WTC11 (cell line): ENCODE results near the gene SNX1. TPM values are rescaled to one million over a fixed set of nuclear protein-coding genes. Genes with fewer than 3 reads are reported as not detected.

Experiments
- total RNA-seq: library from RNA; stranded (reverse); gene quantifications from 3 replicates; pipeline ENCODE4 v1.2.3, GENCODE V29; 2021

The SNX1 gene
- total RNA-seq, 1 experiment from 2014 or later: 65.7 TPM

Other genes starting within 250 kb of the SNX1 start
- gene DAPK2, start 49.5 kb upstream of the SNX1 start, total RNA-seq: 1.0 to 2.3 TPM (median 1.5 TPM) in 3 replicates
- gene CIAO2A, start 2.1 kb upstream of the SNX1 start, total RNA-seq: 67.6 to 73.6 TPM (median 72.3 TPM) in 3 replicates
- 5.9 to 6.1 TPM (median 5.9 TPM) in 3 replicates for gene SNX22, start 55.7 kb downstream of the SNX1 start, total RNA-seq
- 469 to 495 TPM (median 485 TPM) in 3 replicates for gene PPIB, start 67.0 kb downstream of the SNX1 start, total RNA-seq